GM12801 (cell line): ENCODE measurements around the gene IKBKE.

Experiments used
- CTCF ChIP-seq: IDR thresholded peaks from one replicate; pipeline ENCODE4 v1.5.1; 2011; ENCODE audit warnings: control low read depth; ENCODE audit not compliant: insufficient read length; ENCODE audit errors: extremely low read depth

The IKBKE gene

GRCh38 chr1:206476591-206476990 lies 6.3 kb downstream of the IKBKE start:
- TF ChIP-seq CTCF, result no peak

- no peak for TF ChIP-seq CTCF
These were observed 6.8 kb downstream of the IKBKE start for GRCh38 chr1:206477110-206477509.

- TF ChIP-seq CTCF, result no peak
These were observed 7.5 kb downstream of the IKBKE start for GRCh38 chr1:206477581-206478380.

GRCh38 chr1:206478746-206479145 lies 8.5 kb downstream of the IKBKE start:
- TF ChIP-seq CTCF, result no peak

- no peak for TF ChIP-seq CTCF
These were observed 9.2 kb downstream of the IKBKE start for GRCh38 chr1:206479183-206480125.

GRCh38 chr1:206480211-206480610 lies 9.9 kb downstream of the IKBKE start:
- no peak for TF ChIP-seq CTCF

GRCh38 chr1:206482611-206483010 lies 12.3 kb downstream of the IKBKE start:
- TF ChIP-seq CTCF, result no peak
